ENCODE data around the gene SORCS2.

The SORCS2 gene

DNA sequence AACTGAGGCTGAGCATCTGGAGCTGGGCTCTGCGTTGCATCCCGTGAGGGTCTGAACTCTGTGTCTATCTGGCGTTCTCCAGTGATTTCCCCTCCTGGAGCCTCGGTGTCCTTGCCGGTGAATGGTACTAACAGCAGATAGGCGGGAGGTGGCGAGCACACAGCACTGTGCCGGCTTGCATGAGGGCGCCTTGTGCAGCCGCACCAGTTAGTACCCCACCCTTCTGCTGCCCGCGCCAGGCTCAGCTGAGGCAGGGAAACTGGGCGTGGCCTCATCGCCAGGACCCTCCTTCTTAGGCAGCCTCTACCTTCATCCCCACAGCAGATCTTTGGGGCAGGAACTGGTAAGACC, 42.7 kb downstream of the SORCS2 start:
- TF ChIP-seq, protein P1, sequence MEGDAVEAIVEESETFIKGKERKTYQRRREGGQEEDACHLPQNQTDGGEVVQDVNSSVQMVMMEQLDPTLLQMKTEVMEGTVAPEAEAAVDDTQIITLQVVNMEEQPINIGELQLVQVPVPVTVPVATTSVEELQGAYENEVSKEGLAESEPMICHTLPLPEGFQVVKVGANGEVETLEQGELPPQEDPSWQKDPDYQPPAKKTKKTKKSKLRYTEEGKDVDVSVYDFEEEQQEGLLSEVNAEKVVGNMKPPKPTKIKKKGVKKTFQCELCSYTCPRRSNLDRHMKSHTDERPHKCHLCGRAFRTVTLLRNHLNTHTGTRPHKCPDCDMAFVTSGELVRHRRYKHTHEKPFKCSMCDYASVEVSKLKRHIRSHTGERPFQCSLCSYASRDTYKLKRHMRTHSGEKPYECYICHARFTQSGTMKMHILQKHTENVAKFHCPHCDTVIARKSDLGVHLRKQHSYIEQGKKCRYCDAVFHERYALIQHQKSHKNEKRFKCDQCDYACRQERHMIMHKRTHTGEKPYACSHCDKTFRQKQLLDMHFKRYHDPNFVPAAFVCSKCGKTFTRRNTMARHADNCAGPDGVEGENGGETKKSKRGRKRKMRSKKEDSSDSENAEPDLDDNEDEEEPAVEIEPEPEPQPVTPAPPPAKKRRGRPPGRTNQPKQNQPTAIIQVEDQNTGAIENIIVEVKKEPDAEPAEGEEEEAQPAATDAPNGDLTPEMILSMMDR (IDR thresholded peaks at IDR 0.05; ENCODE audit: extremely low read depth, missing control alignments): no peak
- DNase-seq (ENCODE audit: low spot score): no peak

DNA sequence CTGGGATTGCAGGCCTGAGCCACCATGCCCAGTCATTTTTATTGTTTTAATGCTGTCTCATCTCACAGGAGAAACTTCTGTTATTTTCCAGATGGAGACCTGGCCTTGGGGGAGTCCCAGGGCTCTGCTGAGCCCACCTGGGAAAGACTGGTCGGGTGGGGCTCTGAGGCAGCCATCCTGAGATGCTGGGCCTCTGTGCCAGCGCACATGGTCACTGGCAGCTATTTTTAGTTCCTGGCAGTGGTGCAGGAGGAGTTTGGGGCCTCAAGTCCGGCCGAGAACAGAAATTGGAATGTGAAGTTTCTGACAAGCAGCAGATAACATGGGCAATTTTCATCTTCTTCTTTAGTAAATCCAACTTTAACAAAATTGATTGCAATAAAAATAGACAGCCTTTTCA, 44.5 kb downstream of the SORCS2 start:
- no peak for DNase-seq (ENCODE audit: low spot score)
- TF ChIP-seq, protein P1 (IDR thresholded peaks at IDR 0.05; ENCODE audit: extremely low read depth, missing control alignments): no peak

DNA sequence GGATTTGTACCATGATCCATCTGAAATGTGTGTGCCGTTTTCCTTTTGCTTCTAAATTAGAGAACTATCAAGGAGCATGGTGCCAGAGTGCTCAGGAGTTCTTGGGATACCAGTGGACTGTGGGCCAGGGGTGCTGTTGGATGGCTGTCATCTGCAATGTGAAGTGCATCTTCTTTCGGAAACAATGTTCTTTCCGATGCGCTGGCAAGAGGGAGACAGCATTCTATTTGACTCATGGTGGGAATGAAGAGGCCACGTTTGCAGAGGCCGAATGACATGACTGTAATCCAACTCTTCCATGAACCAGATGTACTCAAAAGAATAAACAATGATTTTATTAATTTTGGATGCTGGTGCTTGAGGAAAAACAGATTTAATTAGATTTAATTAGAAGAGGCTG, 45.5 kb downstream of the SORCS2 start:
- TF ChIP-seq, protein P1 (IDR thresholded peaks at IDR 0.05; ENCODE audit: extremely low read depth, missing control alignments): no peak
- no peak for DNase-seq (ENCODE audit: low spot score)

DNA sequence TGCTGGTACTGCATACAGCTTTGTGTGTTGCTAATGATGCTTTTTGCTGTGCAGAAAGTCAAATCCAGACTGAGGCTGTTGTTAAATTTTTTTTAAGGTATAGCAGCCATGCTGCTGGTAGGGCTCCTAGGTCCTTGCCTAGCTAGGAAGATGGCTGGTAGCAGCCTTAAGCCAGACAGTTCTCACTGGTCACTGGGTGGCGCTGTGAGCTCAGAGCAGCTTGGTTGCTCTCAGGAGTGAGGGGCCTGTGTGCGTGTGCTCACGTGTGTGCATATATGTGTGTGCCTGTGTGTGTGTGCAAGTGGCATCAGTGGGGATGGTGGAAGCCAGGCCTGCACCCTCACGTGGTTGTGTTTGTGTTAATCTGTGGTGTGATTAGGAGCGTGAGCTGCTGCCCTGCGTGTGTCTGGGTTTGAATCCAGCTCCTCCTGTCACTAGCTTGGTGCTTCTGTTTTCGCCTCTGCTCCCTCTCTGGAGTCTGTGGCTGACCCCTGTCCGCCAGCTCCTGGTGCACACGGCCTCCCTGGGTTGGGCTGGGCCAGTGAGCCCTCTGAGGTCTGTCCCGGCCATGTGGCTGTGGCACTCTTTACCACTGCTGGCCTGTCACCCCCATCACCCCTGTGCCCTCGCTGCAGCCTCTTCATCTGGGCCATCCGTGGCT, 46.1 kb downstream of the SORCS2 start:
- no peak for DNase-seq (ENCODE audit: low spot score)
- TF ChIP-seq, protein P1 (IDR thresholded peaks at IDR 0.05; ENCODE audit: extremely low read depth, missing control alignments): no peak

DNA sequence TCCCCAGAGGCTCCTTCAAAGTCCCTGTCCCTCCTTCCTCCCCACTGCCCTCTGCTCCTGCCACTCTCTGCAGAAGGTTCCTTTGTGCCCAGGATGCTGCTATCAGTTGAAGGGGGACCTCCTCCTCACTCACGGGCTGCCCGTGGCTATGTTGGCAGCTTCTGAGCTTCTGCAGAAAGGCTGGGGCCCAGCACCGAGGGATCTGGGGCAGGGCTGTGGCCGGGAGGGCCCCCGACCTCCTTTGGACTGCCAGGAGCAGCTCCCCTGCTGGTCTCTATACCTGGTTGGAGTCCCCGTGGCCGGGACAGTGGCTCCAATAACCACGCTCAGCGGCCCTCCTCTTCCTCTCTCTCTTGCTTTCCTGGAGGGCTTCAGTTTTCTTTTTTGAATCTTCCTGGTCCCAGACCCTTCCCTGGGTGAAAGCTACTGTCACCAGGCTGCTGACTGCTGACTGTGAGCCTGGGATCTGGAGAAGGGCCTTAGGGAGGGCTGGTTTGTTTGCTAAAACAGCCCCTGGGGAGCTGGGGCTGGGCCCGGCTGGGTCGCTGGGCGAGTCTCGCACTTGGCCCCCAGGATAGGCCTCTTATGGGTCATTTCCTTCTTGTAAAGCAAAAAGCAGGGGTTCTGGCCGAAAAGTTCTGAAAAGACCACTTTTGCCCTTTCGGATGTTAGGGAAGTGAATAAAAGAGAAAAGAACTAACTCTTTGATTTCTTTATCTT, 46.9 kb downstream of the SORCS2 start:
- TF ChIP-seq, protein P1 (IDR thresholded peaks at IDR 0.05; ENCODE audit: extremely low read depth, missing control alignments): no peak
- no peak for DNase-seq (ENCODE audit: low spot score)

DNA sequence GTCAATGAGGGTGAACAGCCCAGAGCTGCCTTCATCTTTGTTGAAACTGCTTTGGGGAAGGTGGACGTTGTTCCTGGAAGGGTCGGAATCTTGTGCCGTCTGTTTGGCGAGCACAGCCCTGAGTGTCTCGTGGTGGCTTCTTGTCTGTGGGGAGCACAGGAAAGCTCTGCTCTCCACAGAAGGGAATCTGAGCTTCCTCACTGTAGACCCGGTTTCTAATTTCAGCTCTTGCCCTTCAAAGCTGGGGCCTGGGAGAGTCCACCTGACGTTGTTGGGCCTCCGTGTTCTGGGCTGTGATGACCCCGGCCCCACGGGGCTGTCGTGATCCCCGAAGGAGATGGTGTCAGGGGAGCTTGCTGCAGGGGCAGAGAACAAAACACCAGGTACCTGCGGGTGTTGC, 47.5 kb downstream of the SORCS2 start:
- DNase-seq (ENCODE audit: low spot score): no peak
- TF ChIP-seq, protein P1 (IDR thresholded peaks at IDR 0.05; ENCODE audit: extremely low read depth, missing control alignments): no peak

DNA sequence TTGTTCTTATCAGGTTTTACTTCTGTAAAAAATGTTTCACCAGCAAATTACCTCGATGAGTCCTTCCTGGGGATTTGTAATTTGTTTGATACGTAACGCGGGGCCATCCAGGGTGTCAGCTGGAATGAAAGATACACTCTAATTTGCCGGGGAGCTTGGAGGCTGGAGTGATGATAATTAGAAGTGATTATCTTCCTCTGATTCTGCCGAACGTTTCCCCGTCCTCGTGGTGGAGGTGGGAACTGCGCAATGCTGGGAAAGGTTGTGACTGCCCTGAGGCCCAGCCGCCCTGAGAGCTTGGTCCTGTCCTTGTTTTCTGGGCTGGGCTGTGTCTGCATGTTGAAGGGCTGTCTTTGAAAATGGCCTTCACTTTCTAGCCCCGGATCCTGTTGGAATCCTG, 48.0 kb downstream of the SORCS2 start:
- TF ChIP-seq, protein P1 (IDR thresholded peaks at IDR 0.05; ENCODE audit: extremely low read depth, missing control alignments): no peak
- DNase-seq (ENCODE audit: low spot score): no peak

All from GM20000 (cell line).